A549 (cell line): ENCODE measurements around the gene SLC23A2.

Experiments used
- EP300 ChIP-seq, 2 experiments: fragments of >200 bp; sonication (Bioruptor Twin); formaldehyde crosslinking; IDR thresholded peaks; 2 replicates in 1 of 2; 3 replicates in 1 of 2; pipeline ENCODE4 v1.6.1; 2016 to 2017
- ESRRA ChIP-seq: fragments of 150-350 bp; IDR thresholded peaks from 2 replicates; pipeline ENCODE4 v1.6.1; 2014; ENCODE audit warnings: mild to moderate bottlenecking, low read length, borderline replicate concordance
- JUNB ChIP-seq: fragments of >200 bp; sonication (Bioruptor Twin); formaldehyde crosslinking; IDR thresholded peaks from 2 replicates; pipeline ENCODE4 v1.6.1; 2016
- KDM1A ChIP-seq: fragments of 200-600 bp; sonication (generic); IDR thresholded peaks from 2 replicates; pipeline ENCODE4 v1.6.1; 2016; ENCODE audit warnings: low read depth, mild to moderate bottlenecking
- NR3C1 ChIP-seq: fragments of >200 bp; sonication (Bioruptor Twin); formaldehyde crosslinking; IDR thresholded peaks from 3 replicates; pipeline ENCODE4 v1.6.1; 2017
- POLR2A ChIP-seq: IDR thresholded peaks from 2 replicates; pipeline ENCODE4 v1.6.1; 2012; ENCODE audit warnings: mild to moderate bottlenecking, low read length
- RNF2 ChIP-seq: fragments of 200-600 bp; sonication (generic); IDR thresholded peaks from 2 replicates; pipeline ENCODE4 v1.6.1; 2016; ENCODE audit warnings: low read depth, mild to moderate bottlenecking, antibody characterized with exemption, moderate library complexity, borderline replicate concordance
- TF ChIP-seq, protein P1 (sequence below): fragments of >200 bp; sonication (Bioruptor Twin); formaldehyde crosslinking; IDR thresholded peaks from 3 replicates; pipeline ENCODE4 v1.5.1; 2016

DNA sequence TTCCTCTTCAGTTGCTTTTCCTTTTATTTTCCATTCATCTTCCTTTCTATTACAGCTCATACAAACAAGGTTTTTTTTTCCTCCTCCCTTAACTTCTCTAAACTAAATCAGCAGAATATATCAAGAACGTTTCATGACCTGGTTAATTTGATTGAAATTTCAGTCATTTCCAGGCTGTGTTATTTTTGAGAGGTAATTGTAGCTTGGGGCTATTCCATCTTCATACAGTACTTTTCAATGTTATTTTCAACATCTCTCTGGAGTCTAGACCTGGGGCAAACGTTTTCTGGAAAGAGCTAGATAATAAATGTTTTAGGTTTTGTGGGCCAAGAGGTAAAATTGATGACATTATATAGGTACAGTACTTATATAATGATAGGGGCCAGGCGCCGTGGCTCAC, 4.0 kb upstream of the SLC23A2 start:
- no peak for TF ChIP-seq NR3C1
- TF ChIP-seq KDM1A, result no peak
- no peak for TF ChIP-seq POLR2A
- TF ChIP-seq RNF2, result no peak
- no peak for TF ChIP-seq JUNB
- TF ChIP-seq, protein P1, sequence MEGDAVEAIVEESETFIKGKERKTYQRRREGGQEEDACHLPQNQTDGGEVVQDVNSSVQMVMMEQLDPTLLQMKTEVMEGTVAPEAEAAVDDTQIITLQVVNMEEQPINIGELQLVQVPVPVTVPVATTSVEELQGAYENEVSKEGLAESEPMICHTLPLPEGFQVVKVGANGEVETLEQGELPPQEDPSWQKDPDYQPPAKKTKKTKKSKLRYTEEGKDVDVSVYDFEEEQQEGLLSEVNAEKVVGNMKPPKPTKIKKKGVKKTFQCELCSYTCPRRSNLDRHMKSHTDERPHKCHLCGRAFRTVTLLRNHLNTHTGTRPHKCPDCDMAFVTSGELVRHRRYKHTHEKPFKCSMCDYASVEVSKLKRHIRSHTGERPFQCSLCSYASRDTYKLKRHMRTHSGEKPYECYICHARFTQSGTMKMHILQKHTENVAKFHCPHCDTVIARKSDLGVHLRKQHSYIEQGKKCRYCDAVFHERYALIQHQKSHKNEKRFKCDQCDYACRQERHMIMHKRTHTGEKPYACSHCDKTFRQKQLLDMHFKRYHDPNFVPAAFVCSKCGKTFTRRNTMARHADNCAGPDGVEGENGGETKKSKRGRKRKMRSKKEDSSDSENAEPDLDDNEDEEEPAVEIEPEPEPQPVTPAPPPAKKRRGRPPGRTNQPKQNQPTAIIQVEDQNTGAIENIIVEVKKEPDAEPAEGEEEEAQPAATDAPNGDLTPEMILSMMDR, result no peak
- no peak for TF ChIP-seq EP300 (IDR thresholded peaks at IDR 0.05)
- TF ChIP-seq ESRRA, result no peak
